Forelimb muscle (tissue), 1 donor: ENCODE results near the gene RNF182. TPM values are rescaled to one million over a fixed set of nuclear protein-coding genes. Genes with fewer than 3 reads are reported as not detected.
"Not testable (repeated sequence)": the region's sequence is repeated elsewhere in the genome, so short reads cannot be mapped to it uniquely, and the experiment has no call there.

Source experiments
- DNase-seq: peaks from one replicate; pipeline ENCODE4 v3.0.0-alpha.2; 2013; ENCODE audit warnings: low read depth
- polyA plus RNA-seq: library from polyadenylated mRNA; unstranded; fragments of 120-200 nt; gene quantifications from one replicate; pipeline ENCODE4 v1.2.1, GENCODE V29; 2013; ENCODE audit not compliant: insufficient read length

RNF182 gene
- polyA plus RNA-seq, 1 donor, result 0.87 TPM

DNA sequence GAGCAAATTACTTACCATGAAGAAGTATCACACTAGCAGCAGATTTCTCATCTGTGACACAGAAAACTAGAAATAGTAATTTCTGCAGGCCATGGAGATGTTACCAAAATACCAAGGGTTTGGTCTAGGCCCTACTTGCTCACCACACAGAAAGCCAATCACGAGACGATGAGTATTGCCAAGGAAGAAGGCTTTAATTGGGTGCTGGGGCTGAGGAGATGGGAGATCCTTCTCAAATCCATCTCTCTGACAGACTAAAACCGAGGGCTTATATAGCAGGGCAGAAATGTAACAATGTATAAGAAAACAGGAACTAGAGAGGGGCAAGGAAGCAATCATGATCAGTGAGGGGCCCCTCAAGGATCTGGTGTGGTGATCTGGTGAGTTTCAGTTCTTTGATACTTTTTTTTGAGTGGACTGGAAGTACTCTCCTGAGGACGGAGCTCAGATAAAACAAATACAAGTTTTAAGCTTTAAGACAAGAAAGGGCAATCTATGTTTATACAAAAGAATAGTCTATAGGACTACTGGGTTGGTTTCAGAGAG is 40.9 kb downstream of the RNF182 start:
- DNase-seq, result no peak

- DNase-seq, result no peak
Observed at GRCh38 chr6:13971303-13971702, 46.6 kb downstream of the RNF182 start.

- not testable (repeated sequence) for DNase-seq
Observed at GRCh38 chr6:13972602-13973001, 47.9 kb downstream of the RNF182 start.

- not testable (repeated sequence) for DNase-seq
Observed at GRCh38 chr6:13973422-13973821, 48.7 kb downstream of the RNF182 start.

- DNase-seq, result no peak
Observed at GRCh38 chr6:13978102-13978640, 53.4 kb downstream of the RNF182 start.

GRCh38 chr6:13978787-13979186 is 54.0 kb downstream of the RNF182 start:
- no peak for DNase-seq

GRCh38 chr6:13979284-13980171 is 54.8 kb downstream of the RNF182 start:
- no peak for DNase-seq

DNA sequence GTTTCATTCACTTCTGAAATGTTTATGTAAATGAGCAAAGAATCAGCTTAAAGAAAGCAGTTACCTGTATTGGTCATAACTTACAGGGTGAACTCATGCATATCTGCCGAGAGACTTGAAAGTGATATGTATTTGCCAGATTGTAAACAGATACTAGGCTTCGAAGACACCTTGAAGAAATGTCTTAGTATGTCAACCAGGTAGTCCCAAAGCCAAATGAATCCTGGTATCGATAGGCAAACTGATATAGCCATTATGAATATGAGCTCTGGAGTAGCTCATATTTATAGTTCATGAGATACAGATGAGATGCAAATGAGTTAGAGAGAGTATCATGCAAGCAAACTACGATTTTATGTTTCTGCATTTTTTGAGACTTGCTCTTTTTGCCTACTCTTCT is 55.8 kb downstream of the RNF182 start:
- DNase-seq, result no peak

DNA sequence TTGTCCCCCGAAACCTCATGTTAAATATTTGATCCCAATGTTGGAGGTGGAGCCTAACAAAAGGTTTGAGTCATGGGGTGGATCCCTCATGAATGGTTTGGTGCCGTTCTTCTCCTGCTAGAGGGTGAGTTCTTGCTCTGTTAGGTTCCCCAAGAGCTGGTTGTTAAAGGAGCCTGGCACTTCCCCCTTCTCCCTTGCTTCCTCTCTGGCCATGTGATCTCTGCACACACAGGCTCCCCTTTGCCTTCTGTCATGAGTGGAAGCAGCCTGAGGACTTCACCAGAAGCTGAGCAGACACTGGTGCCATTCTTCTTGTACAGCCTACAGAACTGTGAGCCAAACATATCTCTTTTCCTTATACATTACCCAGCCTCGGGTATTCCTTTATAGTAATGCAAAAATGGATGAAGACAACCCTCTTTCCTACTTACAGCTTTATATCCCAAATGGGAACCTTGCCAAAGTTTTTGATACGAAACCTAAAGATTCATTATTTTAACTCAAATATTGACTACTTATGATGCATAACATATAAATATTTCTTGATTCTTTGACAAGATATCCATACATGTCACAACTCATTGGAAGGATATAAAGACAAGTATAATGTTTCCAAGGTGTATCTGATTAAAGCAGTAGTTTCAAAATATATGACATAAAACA is 61.0 kb downstream of the RNF182 start:
- no peak for DNase-seq

GRCh38 chr6:13986700-13987399 is 62.1 kb downstream of the RNF182 start:
- DNase-seq, result no peak

GRCh38 chr6:13987400-13987865 is 62.7 kb downstream of the RNF182 start:
- no peak for DNase-seq

DNA sequence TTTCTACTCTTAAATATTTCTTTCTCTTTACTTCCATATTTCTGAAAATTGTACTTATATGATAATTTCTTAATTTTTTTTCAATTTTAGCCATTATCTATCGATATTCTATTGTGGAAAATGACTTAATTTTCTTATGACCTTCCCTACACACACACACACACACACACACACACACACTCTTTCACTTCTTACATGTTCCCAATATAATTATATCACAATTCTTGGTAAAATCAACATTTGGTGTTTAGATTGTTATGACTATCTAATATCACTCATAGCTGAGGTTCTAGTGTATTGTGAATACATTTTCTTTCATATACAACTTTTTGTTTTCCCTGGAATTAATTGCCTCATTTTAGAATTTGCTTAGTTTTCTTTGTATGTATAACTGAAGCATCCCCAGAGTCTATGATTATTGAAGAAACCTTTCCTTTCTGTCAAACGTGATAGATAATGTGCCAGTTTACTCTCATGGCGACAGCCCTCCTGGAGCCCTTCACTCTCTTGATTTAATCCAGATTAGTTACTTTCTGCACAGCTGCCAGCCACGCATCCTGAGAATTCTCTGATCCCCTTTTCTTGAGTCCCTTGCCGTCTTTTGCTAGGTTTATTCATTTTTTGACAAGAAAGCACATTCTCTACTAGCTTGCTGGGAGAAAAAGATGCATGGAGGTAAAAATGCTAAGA is 63.4 kb downstream of the RNF182 start:
- no peak for DNase-seq

DNA sequence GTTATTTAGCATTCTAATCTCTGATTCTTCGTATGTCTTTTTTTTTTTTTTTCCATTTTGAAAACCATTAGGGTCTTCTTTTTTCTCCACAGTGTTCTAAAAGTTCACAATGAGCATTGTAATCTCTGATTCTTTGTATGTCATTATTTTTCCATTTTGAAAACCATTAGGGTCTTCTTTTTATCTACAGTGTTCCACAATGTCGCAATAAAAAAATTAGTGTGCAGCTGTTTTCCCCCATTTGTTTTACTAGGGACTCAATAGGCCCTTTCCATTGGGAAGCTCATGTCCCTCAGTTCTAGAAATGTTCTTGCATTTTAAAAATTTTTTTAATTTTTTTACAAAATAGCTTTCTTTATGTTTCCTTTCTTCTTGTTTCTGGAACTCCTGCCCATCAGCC is 64.2 kb downstream of the RNF182 start:
- no peak for DNase-seq

DNA sequence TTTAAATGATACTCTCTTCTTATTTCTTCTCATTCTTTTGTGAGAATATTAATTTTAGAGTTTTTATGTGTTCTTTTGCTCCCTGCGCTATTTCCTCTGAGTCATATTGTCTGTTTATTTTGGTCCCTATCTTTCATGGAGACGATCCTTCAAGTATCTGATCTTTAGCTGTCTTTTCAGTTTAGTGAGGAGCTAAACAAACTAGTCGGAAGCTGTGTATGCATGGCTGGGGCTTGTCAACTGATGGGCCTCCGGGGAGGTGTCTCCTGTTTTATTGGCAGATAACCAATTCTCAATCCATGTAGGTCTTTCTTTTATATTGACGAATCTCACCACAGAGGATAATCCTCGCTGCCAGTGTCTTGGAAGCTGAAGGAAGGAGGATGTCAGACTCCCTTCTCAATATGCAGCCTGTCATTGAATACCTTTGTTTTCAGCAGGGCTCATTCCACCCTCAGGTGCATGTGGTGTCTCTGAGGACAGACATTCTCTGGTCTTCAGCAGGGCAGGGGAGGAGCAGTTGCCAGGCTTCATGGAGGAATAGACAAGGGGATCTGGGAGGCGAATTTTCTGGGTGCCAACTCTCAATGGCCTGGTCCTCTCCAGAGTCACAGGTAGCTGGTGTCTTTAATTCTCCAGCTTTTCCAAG is 64.9 kb downstream of the RNF182 start:
- no peak for DNase-seq

DNA sequence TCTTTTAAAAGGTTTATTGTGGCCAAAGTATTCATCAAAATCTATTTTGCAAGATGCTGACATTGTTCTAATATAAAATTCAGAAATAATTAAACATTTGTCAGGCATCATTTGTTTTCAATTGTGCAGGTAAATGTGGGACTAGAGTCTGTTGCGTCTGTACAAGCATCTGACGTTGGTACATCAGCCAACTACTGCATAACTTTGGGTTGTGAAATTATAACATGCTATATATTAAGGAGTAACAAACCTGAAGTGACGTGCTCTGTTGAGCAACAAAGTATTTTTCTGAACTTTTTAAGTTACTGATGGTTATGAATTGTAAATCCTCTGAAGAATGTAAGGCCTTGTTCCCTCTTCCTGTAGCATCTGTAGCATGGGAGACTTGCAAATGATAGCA is 66.0 kb downstream of the RNF182 start:
- no peak for DNase-seq

DNA sequence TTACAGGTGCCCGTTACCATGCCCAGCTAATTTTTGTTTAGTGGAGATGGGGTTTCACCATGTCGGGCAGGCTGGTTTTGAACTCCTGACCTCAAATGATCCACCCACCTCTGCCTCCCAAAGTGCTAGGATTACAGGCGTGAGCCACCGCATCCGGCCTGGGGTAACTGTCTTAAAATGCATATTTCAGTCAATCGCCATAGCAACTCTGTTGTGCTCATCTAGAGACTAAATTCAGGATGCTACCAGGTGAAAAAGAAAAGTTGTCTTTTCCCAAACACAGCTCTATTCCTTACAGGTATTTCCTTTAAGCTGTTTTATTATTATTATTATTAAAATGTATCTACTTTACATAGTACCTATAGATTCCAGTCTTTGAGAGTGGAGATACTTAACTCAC is 66.6 kb downstream of the RNF182 start:
- no peak for DNase-seq

DNA sequence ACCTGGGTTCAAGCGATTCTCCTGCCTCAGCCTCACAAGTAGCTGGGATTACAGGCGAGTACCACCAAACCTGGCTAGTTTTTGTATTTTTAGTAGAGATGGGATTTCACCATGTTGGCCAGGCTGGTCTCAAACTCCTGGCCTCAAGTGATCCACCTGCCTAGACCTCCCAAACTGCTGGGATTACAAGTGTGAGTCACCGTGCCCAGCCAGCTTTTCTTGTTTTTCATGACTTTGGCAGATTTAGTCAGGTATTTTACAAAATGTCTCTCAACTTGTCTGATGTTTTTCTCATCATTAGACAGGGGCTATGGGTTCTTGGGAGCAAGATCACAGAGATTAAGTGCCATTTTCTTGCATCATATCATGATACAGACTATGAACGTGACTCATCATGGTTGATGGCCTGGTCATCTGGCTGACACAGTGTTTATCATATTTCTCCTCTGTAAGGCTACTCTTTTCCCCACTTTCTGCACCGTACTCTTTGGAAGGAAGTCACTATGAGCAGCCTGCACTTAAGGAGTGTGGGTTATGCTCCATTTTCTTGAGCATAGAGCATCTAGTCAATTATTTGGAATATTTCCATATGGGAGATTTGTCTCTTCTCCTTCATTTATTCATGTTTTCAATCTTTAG is 67.8 kb downstream of the RNF182 start:
- DNase-seq, result no peak

DNA sequence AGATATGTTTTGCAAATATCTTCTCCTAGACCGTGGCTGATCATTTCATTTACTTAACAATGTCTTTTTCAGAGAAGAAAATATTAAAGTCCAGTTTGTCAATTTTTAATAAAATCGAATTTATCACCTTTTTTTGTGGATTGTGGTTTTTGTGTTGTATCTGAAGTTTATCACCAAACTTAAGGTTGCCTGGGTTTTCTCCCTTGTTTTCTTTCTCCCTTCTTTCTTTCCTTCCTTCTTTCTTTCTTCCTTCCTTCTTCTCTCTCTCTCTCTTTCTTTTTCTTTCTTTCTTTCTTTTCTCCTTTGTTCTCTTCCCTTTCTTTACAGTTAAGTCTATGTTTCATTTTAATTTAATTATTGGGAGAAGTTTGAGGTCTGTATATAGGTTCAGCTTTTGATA is 68.7 kb downstream of the RNF182 start:
- no peak for DNase-seq

GRCh38 chr6:13998356-13998755 is 73.6 kb downstream of the RNF182 start:
- no peak for DNase-seq

- no peak for DNase-seq
Observed at GRCh38 chr6:14000901-14001300, 76.1 kb downstream of the RNF182 start.
